KMS-11 (cell line): Measurements from ENCODE around the gene KLHL14.

ENCODE experiments used
- H2AFZ ChIP-seq: fragments of 200-600 bp; sonication (generic); 2 replicates; pipeline ENCODE4 v1.6.1; 2016; ENCODE audit warnings: antibody characterized with exemption, mixed run types, low read depth
- H3K27ac ChIP-seq: fragments of 200-600 bp; sonication (generic); 2 replicates; pipeline ENCODE4 v1.6.1; 2016; ENCODE audit warnings: mild to moderate bottlenecking, mixed run types
- H3K27me3 ChIP-seq: fragments of 200-600 bp; sonication (generic); 2 replicates; pipeline ENCODE4 v1.6.1; 2017; ENCODE audit warnings: mild to moderate bottlenecking, low read depth, mixed run types, moderate library complexity; ENCODE audit not compliant: insufficient read depth
- H3K36me3 ChIP-seq: fragments of 200-600 bp; sonication (generic); 2 replicates; pipeline ENCODE4 v1.6.1; 2017; ENCODE audit warnings: mild to moderate bottlenecking, mixed run types; ENCODE audit not compliant: insufficient read depth
- H3K4me1 ChIP-seq: fragments of 200-600 bp; sonication (generic); 2 replicates; pipeline ENCODE4 v1.6.1; 2016; ENCODE audit warnings: mild to moderate bottlenecking, low read depth, mixed run types; ENCODE audit not compliant: poor library complexity, severe bottlenecking
- H3K4me2 ChIP-seq: fragments of 200-600 bp; sonication (generic); 2 replicates; pipeline ENCODE4 v1.7.0; 2016; ENCODE audit warnings: mild to moderate bottlenecking, mixed run types
- H3K4me3 ChIP-seq: fragments of 200-600 bp; sonication (generic); IDR thresholded peaks from 2 replicates; pipeline ENCODE4 v1.6.1; 2017; ENCODE audit warnings: low read depth, low read length, mixed read lengths; ENCODE audit not compliant: insufficient read depth
- H3K79me2 ChIP-seq: fragments of 200-600 bp; sonication (generic); 2 replicates; pipeline ENCODE4 v1.6.1; 2016; ENCODE audit warnings: low read depth, mixed run types; ENCODE audit not compliant: insufficient read depth
- H3K9ac ChIP-seq: fragments of 200-600 bp; sonication (generic); 2 replicates; pipeline ENCODE4 v1.6.1; 2016; ENCODE audit warnings: mild to moderate bottlenecking, mixed run types
- H4K20me1 ChIP-seq: fragments of 200-600 bp; sonication (generic); 2 replicates; pipeline ENCODE4 v1.6.1; 2016; ENCODE audit warnings: mild to moderate bottlenecking, mixed run types; ENCODE audit not compliant: insufficient read depth
- CTCF ChIP-seq: fragments of 200-600 bp; sonication (generic); conservative IDR thresholded peaks from 2 replicates; pipeline ENCODE4 v1.6.1; 2017; ENCODE audit warnings: low read depth, mild to moderate bottlenecking, antibody characterized with exemption, low read length, moderate library complexity, mixed read lengths

KLHL14 gene

GRCh38 chr18:32763293-32763692, 9.5 kb downstream of the KLHL14 start:
- Histone ChIP-seq H4K20me1 (no peaks in the 10 kb centered on the region), H3K4me1 (no peaks in the 10 kb centered on the region), H3K79me2 (no peaks in the 10 kb centered on the region), H2AFZ (no peak overlapping the region), H3K27me3 (no peaks in the 10 kb centered on the region), H3K9ac (no peak overlapping the region), H3K4me3 (no peak overlapping the region), H3K27ac (no peak overlapping the region), H3K36me3 (no peaks in the 10 kb centered on the region), H3K4me2 (no peak overlapping the region)
- no peak for TF ChIP-seq CTCF

- Histone ChIP-seq H3K4me1 (no peaks in the 10 kb centered on the region), H3K36me3 (no peaks in the 10 kb centered on the region), H3K4me3 (no peak overlapping the region), H4K20me1 (no peaks in the 10 kb centered on the region), H3K4me2 (no peak overlapping the region), H3K9ac (no peak overlapping the region), H3K27me3 (no peaks in the 10 kb centered on the region), H3K27ac (no peak overlapping the region), H2AFZ (no peak overlapping the region), H3K79me2 (no peaks in the 10 kb centered on the region)
- TF ChIP-seq CTCF, result no peak
Measured at GRCh38 chr18:32761231-32761630, 11.6 kb downstream of the KLHL14 start.

- TF ChIP-seq CTCF, result no peak
- no peaks in the 10 kb centered on the region for H3K4me1 ChIP-seq
- no peaks in the 10 kb centered on the region for H3K79me2 ChIP-seq
- no peak overlapping the region for H3K27ac ChIP-seq
- H3K36me3 ChIP-seq, result no peaks in the 10 kb centered on the region
- H4K20me1 ChIP-seq, result no peaks in the 10 kb centered on the region
- no peak overlapping the region for H3K4me3 ChIP-seq
- H3K27me3 ChIP-seq, result no peaks in the 10 kb centered on the region
- H3K4me2 ChIP-seq, result no peak overlapping the region
- H3K9ac ChIP-seq, result no peak overlapping the region
- no peak overlapping the region for H2AFZ ChIP-seq
Measured at GRCh38 chr18:32760391-32760790, 12.4 kb downstream of the KLHL14 start.

GRCh38 chr18:32759611-32760167, 13.1 kb downstream of the KLHL14 start:
- Histone ChIP-seq H3K27ac (no peak overlapping the region), H4K20me1 (no peaks in the 10 kb centered on the region), H3K4me1 (no peaks in the 10 kb centered on the region), H3K79me2 (no peaks in the 10 kb centered on the region), H3K27me3 (no peaks in the 10 kb centered on the region), H3K36me3 (no peaks in the 10 kb centered on the region), H3K9ac (no peak overlapping the region), H3K4me3 (no peak overlapping the region), H2AFZ (no peak overlapping the region), H3K4me2 (no peak overlapping the region)
- TF ChIP-seq CTCF, result no peak
